ENCODE results near the gene GDF10. TPM values are rescaled to one million over a fixed set of nuclear protein-coding genes. Genes with fewer than 3 reads are reported as not detected.

Gene GDF10
- total RNA-seq, 1 experiment from 2014 or later, result not detected

DNA sequence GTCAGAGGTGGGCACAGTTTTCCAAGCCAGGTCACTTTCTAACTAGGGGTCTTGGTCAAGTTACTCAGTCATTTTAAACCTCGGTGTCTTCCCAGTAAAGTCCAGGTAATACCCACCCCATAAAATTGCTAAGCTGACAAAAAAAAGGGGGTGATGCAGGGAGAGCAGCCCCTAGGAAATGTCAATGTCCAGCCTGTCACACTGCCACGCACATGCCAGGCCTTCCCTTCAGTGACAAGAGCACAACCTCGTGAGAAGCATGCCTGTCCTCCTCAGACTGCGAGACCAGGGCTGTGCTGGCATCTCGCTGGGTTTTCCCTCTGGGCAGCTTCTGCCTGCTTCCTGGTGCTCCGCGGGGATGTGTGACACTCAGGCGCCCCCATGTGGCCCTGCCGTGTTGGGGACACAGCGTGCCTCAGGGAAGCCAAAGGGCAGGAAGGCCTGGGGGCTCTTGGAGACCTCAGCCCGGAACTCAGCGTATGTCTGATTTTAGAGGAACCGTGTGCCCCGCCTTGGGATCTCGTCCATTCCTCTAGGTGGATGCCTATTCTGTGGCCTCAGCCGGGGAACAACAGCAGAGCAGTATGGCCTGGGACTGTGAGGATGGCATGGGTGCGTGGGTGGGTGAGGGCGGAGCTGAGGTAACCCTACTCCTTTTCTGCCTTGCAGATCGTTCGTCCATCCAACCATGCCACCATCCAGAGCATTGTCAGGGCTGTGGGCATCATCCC is 12.1 kb downstream of the GDF10 start:
- intact Hi-C loops (cut with micrococcal nuclease; ENCODE audit: unreplicated experiment), result loop anchor here (1.0 kb wide), 2 partner anchors 265 to 288 kb away; no protein-coding TSS in a partner anchor
- H3K4me1 Mint-ChIP-seq (ENCODE audit: low read depth, unreplicated experiment), result no peaks in the 10 kb centered on the region
- H3K27ac Mint-ChIP-seq (ENCODE audit: unreplicated experiment), result no peak overlapping the region
- H3K9me3 Mint-ChIP-seq (ENCODE audit: low read depth, unreplicated experiment), result no peaks in the 10 kb centered on the region
- peaks cover 47% of the 10 kb centered on the region for H3K27me3 Mint-ChIP-seq (ENCODE audit: unreplicated experiment)
- CTCF ChIA-PET, result interaction anchor here (0.5 to 3.1 kb wide), 10 partner anchors 9 to 319 kb away, joined by 3 to 81 read pairs (median 4); no protein-coding TSS in a partner anchor
- H3K36me3 Mint-ChIP-seq (ENCODE audit: insufficient read depth, unreplicated experiment), result no peaks in the 10 kb centered on the region
- peak; percentile 92 for DNase-seq
- TF ChIP-seq, protein P1, sequence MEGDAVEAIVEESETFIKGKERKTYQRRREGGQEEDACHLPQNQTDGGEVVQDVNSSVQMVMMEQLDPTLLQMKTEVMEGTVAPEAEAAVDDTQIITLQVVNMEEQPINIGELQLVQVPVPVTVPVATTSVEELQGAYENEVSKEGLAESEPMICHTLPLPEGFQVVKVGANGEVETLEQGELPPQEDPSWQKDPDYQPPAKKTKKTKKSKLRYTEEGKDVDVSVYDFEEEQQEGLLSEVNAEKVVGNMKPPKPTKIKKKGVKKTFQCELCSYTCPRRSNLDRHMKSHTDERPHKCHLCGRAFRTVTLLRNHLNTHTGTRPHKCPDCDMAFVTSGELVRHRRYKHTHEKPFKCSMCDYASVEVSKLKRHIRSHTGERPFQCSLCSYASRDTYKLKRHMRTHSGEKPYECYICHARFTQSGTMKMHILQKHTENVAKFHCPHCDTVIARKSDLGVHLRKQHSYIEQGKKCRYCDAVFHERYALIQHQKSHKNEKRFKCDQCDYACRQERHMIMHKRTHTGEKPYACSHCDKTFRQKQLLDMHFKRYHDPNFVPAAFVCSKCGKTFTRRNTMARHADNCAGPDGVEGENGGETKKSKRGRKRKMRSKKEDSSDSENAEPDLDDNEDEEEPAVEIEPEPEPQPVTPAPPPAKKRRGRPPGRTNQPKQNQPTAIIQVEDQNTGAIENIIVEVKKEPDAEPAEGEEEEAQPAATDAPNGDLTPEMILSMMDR (IDR thresholded peaks at IDR 0.05; ENCODE audit: unreplicated experiment), result peak; percentile 84
- no TSS peak for BruUV-seq (replicated peaks)
- H3K4me3 Mint-ChIP-seq (ENCODE audit: low read depth, unreplicated experiment), result no peak overlapping the region

DNA sequence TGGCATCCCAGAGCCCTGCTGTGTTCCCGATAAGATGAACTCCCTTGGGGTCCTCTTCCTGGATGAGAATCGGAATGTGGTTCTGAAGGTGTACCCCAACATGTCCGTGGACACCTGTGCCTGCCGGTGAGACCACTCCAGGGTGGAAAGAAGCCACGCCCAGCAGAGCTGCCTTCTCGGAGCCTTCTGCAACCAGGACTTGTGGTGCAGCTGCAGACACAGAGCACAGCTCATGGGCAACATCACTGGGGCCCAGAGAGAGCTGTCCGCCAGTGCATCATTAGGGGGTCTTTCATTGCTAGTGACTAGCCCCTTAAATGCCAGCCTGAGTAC is 12.6 kb downstream of the GDF10 start:
- Mint-ChIP-seq H3K4me3 (ENCODE audit: low read depth, unreplicated experiment) (no peak overlapping the region), H3K27ac (ENCODE audit: unreplicated experiment) (no peak overlapping the region), H3K27me3 (ENCODE audit: unreplicated experiment) (peaks cover 47% of the 10 kb centered on the region), H3K4me1 (ENCODE audit: low read depth, unreplicated experiment) (no peaks in the 10 kb centered on the region), H3K36me3 (ENCODE audit: insufficient read depth, unreplicated experiment) (no peaks in the 10 kb centered on the region), H3K9me3 (ENCODE audit: low read depth, unreplicated experiment) (no peaks in the 10 kb centered on the region)
- TF ChIP-seq, protein P1 (IDR thresholded peaks at IDR 0.05; ENCODE audit: unreplicated experiment), result no peak
- intact Hi-C loops (cut with micrococcal nuclease; ENCODE audit: unreplicated experiment), result loop anchor here (1.0 kb wide), 2 partner anchors 265 to 288 kb away; no protein-coding TSS in a partner anchor
- no peak for DNase-seq
- CTCF ChIA-PET, result interaction anchor here (0.6 to 3.1 kb wide), 4 partner anchors 10 to 430 kb away, joined by 3 to 81 read pairs (median 16); no protein-coding TSS in a partner anchor
- BruUV-seq (replicated peaks), result no TSS peak

DNA sequence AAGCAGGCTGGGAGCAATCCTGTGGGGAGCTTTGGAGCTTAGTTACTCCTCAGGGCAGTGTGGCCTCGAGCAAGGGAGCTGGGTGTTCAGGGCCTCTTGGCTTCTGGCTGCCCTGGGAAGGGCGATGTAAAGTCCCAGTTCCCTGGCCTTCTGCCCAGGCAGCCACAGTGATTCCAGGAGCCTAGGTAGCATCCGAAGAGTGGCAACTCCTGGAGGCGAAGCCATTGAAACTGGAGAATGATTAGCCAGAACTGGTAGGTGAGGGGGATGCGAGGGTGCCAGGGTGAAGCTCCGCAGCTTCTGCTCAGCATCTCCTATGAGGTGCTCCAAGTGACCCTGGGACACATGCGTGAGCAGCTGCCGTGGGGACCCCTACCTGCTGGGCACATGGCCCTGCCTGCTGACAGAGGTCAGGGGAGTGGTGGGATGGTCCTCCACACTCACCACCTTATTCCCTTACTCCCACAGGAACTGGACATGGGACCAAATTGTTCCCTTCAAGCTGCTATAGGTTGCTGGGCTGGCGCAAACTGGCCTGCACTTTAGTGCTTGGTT is 14.5 kb downstream of the GDF10 start:
- TF ChIP-seq, protein P1 (IDR thresholded peaks at IDR 0.05; ENCODE audit: unreplicated experiment), result no peak
- H3K9me3 Mint-ChIP-seq (ENCODE audit: low read depth, unreplicated experiment), result no peaks in the 10 kb centered on the region
- CTCF ChIA-PET, result no interaction called here
- H3K36me3 Mint-ChIP-seq (ENCODE audit: insufficient read depth, unreplicated experiment), result no peaks in the 10 kb centered on the region
- no TSS peak for BruUV-seq (replicated peaks)
- H3K27me3 Mint-ChIP-seq (ENCODE audit: unreplicated experiment), result peaks cover 31% of the 10 kb centered on the region
- no peak for DNase-seq
- intact Hi-C loops (cut with micrococcal nuclease; ENCODE audit: unreplicated experiment), result no loop called here
- no peak overlapping the region for H3K4me3 Mint-ChIP-seq (ENCODE audit: low read depth, unreplicated experiment)
- H3K4me1 Mint-ChIP-seq (ENCODE audit: low read depth, unreplicated experiment), result no peaks in the 10 kb centered on the region
- no peak overlapping the region for H3K27ac Mint-ChIP-seq (ENCODE audit: unreplicated experiment)

DNA sequence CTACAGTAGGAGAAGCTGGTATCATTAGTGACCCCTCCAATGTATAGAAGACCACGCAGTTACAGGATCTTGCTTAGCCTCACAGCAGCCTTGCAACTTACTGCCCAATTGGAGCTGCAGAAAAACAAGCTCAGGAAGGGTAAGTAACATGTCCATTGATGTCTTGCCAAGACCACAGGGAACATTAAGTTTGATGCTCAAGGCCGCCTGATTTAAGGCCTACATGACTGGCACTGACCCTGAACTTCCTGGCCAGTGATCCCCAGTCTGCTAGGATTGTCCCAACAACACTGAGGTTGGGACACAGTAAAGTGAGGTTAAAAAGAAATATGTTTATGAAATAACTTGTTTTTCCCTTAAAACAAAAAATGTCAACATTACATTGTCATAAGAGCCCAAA is 15.4 kb downstream of the GDF10 start:
- Mint-ChIP-seq H3K27me3 (ENCODE audit: unreplicated experiment) (peaks cover 28% of the 10 kb centered on the region), H3K36me3 (ENCODE audit: insufficient read depth, unreplicated experiment) (no peaks in the 10 kb centered on the region), H3K4me1 (ENCODE audit: low read depth, unreplicated experiment) (no peaks in the 10 kb centered on the region), H3K4me3 (ENCODE audit: low read depth, unreplicated experiment) (no peak overlapping the region), H3K9me3 (ENCODE audit: low read depth, unreplicated experiment) (no peaks in the 10 kb centered on the region), H3K27ac (ENCODE audit: unreplicated experiment) (no peak overlapping the region)
- TF ChIP-seq, protein P1 (IDR thresholded peaks at IDR 0.05; ENCODE audit: unreplicated experiment), result no peak
- CTCF ChIA-PET, result no interaction called here
- intact Hi-C loops (cut with micrococcal nuclease; ENCODE audit: unreplicated experiment), result no loop called here
- BruUV-seq (replicated peaks), result no TSS peak
- no peak for DNase-seq

All from Calu3 (cell line).